Subcutaneous adipose tissue (tissue), 4 donors: ENCODE results near the gene STAG1. TPM values are rescaled to one million over a fixed set of nuclear protein-coding genes. Genes with fewer than 3 reads are reported as not detected.

Experiments used
- CTCF ChIP-seq: fragments of 450-650 bp; IDR thresholded peaks from one replicate; pipeline ENCODE4 v1.5.1; 2016; ENCODE audit warnings: low read depth, mild to moderate bottlenecking, control low read depth, antibody characterized with exemption, moderate library complexity
- total RNA-seq, 4 donors: library from RNA; depleted of rRNA; stranded (reverse); fragments of >200 nt; gene quantifications; one replicate each; pipeline ENCODE4 v1.1.0, GENCODE V29; 2016

STAG1 gene
- total RNA-seq, 4 donors from 2014 or later: 40.9 to 69.0 (median 54.0) TPM

GRCh38 chr3:136734382-136735070 lies 17.7 kb downstream of the STAG1 start:
- TF ChIP-seq CTCF: no peak

DNA sequence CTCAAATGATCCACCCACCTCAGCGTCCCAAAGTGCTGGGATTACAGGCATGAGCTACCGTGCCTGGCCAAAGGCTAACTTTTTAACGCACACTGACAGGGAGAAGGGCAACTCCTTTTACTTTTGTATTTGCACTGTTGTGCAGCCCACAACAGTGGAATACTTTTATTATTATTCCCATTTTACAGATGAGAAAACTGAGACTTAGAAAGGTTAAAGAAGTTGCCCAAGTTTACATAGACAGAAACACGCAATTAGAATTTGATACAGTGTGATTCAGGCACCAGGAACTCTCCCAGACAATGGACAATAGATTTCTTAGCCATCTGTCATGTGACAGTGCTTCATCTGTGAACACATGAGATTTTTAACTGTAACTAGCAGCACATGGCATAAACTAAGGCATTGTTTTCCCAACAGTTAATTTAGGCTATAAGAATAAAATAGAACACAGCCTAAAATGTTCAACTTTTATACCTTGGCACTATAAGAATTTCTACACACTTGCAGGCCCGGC lies 18.8 kb downstream of the STAG1 start:
- no peak for TF ChIP-seq CTCF

DNA sequence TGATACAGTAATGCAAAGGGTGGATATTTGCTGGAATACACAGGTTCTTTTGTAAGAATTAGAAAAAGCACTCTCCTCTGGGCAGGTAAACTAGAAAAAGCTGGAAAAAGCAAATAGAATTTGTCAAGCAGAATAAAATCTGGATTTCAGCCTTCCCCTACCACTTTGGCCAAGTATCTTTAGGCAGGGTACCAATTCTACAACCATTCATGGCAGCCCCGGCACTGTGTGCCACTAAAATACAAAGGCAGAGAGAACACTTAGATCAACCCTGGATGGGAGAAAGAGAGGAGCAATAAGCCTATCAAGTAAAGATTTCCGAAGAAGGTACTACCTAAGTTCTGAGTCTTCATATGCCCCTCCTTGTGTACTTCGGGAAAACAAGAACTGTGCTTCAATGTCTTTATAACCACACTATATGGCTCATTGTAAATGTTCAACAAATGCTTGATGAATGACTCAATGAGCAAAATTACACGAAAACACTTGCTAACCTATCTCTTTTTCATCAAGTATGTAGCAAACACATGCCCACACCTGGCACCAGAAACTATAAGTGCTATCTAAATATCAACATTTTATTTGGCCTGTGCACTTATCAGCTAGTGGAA lies 20.8 kb downstream of the STAG1 start:
- TF ChIP-seq CTCF: no peak

- TF ChIP-seq CTCF: no peak
These were observed 21.4 kb downstream of the STAG1 start for GRCh38 chr3:136730595-136731273.

GRCh38 chr3:136728918-136729317 lies 23.3 kb downstream of the STAG1 start:
- TF ChIP-seq CTCF: no peak

DNA sequence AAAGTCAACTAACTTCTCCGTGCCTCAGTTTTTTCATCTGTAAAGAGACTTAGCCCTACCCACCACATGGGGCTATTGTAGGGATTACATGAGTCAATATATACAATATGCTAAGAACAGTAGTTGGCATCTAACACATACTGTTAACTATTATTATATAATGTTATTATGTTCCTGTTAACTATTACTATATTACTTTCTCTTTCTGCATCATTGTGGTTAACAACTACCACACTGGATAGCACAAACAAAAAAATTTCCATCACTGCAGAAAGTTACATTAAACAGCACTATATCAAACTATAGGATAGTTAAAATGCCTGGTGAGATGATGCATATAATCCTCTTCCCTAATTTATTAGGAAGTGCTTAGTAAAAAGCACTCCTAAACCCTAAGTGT lies 23.7 kb downstream of the STAG1 start:
- TF ChIP-seq CTCF: no peak

- TF ChIP-seq CTCF: no peak
These were observed 26.7 kb downstream of the STAG1 start for GRCh38 chr3:136725468-136725867.
